Thoracic aorta (tissue), 2 donors: ENCODE measurements around the gene PIK3C2G. TPM values are rescaled to one million over a fixed set of nuclear protein-coding genes. Genes with fewer than 3 reads are reported as not detected.

ENCODE experiments used
- ATAC-seq: fragments of 150-250 bp; one replicate; pipeline ENCODE4 v1.8.0; 2017; ENCODE audit warnings: low read depth; ENCODE audit not compliant: insufficient number of reproducible peaks, low FRiP score
- DNase-seq: peaks from one replicate; pipeline ENCODE4 v3.0.0-alpha.2; 2020; ENCODE audit warnings: low spot score
- H3K27ac ChIP-seq, 2 donors: fragments of 200-600 bp; sonication (generic); 1 replicate in 1 of 2; 2 replicates in 1 of 2; pipeline ENCODE4 v1.5.1; 2016; ENCODE audit warnings: mild to moderate bottlenecking in 2 of 2, moderate library complexity in 2 of 2
- H3K27me3 ChIP-seq: fragments of 200-600 bp; sonication (generic); replicated peaks from 2 replicates; pipeline ENCODE4 v1.6.0; 2016; ENCODE audit warnings: mild to moderate bottlenecking; ENCODE audit not compliant: insufficient read depth
- H3K36me3 ChIP-seq: fragments of 200-600 bp; sonication (generic); one replicate; pipeline ENCODE4 v1.5.1; 2016
- H3K4me1 ChIP-seq, 2 donors: fragments of 200-600 bp; sonication (generic); 1 replicate in 1 of 2; 2 replicates in 1 of 2; pipeline versions ENCODE4 v1.5.1 to v1.6.0; 2016; ENCODE audit warnings: low read depth in 2 of 2, mild to moderate bottlenecking in 1 of 2; ENCODE audit not compliant: control insufficient read depth in 1 of 2
- H3K4me3 ChIP-seq: fragments of 200-600 bp; sonication (generic); 2 replicates; pipeline ENCODE4 v1.5.1; 2016; ENCODE audit warnings: mild to moderate bottlenecking
- H3K9me3 ChIP-seq: fragments of 200-600 bp; sonication (generic); 2 replicates; pipeline ENCODE4 v1.5.1; 2016
- total RNA-seq, 2 donors: library from RNA; depleted of rRNA; stranded (reverse); fragments of >200 nt; gene quantifications; one replicate each; pipeline versions ENCODE4 v1.1.0 to v1.2.3, GENCODE V29; 2016
- TF ChIP-seq, protein P1 (sequence below): fragments of 200-600 bp; sonication (generic); IDR thresholded peaks from one replicate; pipeline ENCODE4 v1.5.1; 2019; ENCODE audit warnings: antibody characterized with exemption

Gene PIK3C2G
- total RNA-seq, 2 donors from 2014 or later, result not detected

DNA sequence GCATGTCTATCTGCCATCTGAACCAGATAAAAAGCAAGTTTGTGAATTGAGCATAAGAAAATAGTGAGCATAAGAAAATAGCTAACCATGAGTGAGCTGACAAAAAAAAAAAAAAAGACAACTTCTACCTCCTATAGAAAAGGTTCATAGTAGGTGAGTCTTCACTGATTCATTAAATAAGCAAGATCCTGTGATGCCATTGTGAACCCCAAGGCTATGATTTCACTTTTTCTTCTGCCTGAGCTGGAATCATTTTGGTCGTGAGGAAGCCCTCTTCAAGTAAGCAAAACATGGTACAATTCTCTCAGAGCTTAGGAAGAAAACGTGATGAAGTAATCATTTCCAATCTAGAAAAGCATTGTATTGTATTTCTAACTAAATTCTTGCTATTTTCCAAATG is 1.2 kb downstream of the PIK3C2G start:
- Histone ChIP-seq H3K27ac (no peak overlapping the region), H3K9me3 (no peaks in the 10 kb centered on the region), H3K27me3 (no peaks in the 10 kb centered on the region), H3K36me3 (no peaks in the 10 kb centered on the region), H3K4me1 (no peaks in the 10 kb centered on the region), H3K4me3 (no peak overlapping the region)
- DNase-seq (no peak), ATAC-seq (no peak)
- TF ChIP-seq, protein P1, sequence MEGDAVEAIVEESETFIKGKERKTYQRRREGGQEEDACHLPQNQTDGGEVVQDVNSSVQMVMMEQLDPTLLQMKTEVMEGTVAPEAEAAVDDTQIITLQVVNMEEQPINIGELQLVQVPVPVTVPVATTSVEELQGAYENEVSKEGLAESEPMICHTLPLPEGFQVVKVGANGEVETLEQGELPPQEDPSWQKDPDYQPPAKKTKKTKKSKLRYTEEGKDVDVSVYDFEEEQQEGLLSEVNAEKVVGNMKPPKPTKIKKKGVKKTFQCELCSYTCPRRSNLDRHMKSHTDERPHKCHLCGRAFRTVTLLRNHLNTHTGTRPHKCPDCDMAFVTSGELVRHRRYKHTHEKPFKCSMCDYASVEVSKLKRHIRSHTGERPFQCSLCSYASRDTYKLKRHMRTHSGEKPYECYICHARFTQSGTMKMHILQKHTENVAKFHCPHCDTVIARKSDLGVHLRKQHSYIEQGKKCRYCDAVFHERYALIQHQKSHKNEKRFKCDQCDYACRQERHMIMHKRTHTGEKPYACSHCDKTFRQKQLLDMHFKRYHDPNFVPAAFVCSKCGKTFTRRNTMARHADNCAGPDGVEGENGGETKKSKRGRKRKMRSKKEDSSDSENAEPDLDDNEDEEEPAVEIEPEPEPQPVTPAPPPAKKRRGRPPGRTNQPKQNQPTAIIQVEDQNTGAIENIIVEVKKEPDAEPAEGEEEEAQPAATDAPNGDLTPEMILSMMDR, result no peak

DNA sequence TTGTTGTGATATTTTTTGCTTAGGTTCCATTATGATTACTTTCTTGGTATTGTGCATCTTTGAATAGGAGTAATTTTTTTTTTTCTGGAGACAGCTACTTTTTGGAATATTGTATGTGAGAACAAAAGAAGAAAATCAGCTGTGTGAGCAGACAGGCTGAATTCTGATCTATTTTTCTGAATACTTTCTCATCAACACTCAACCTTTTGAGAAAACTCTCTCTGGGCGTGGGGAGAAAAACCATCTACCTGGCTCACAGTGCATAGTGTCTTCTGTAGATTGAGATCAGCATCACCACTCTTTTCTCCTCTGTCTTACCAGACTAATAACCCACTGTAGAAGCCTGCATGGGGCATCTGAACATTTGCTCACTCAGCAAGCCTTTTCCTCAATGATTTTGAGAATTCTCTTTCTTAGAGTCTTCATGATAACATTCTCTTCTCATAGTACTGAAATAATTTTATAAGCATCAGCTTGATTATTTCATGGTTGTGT is 3.3 kb downstream of the PIK3C2G start:
- Histone ChIP-seq H3K27ac (no peak overlapping the region), H3K36me3 (no peaks in the 10 kb centered on the region), H3K4me3 (no peak overlapping the region), H3K4me1 (no peaks in the 10 kb centered on the region), H3K9me3 (no peaks in the 10 kb centered on the region), H3K27me3 (no peaks in the 10 kb centered on the region)
- no peak for DNase-seq
- no peak for ATAC-seq
- TF ChIP-seq, protein P1, result no peak

DNA sequence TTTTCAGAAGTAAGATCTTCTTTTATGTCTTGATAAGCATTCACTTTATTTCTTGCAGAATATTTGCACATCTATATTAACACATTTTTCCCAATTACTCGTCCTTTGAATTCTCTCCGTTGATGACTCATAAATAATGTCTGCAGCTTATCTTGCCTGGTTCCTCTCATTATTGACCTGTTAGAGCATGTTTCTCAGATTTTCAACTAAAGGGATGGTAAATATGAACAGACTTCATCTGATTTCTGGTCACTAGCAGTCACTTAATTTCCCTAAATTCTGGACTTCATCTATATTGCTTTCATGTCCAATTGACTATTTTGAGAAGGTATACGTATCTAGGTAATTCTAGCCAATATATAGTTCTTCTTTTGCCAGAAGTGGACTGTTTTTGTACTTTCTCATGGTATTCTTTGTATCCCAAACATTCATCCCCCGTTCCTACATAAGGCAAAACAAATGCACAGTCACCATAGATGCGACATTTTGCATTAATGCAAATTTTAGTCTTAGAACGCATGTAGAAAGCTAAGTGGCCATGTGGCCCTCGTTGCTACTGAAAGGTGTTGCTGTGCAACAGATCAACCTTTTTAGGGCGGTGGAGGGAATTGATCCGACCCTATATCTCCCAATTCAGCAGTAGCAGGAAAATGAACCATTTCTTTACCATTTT is 6.2 kb downstream of the PIK3C2G start:
- H3K9me3 ChIP-seq, result no peaks in the 10 kb centered on the region

DNA sequence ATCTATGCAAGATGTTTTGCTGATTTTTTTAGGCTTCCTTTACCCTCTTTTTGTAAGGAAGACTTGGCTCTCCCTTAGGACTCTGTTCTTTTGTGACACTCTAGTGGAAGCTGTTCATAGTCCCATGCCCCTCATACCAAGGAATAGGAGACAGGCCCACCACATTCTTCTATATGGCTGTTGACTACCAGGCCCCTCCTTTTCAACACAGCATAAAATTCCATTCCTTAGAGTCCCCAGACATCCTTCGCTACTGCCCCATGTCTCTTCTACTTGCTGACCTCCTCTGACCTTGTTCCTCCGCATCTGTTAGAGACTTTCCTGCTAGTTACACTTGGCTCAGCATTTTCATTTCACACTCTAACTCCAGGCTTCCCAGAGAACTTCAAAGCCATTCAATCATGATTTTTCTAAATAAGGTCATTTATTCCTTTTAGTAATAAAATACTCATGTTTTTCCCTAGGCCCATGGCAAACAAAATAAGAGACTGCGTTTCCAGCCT is 9.7 kb downstream of the PIK3C2G start:
- TF ChIP-seq, protein P1, result no peak
- Histone ChIP-seq H3K9me3 (no peaks in the 10 kb centered on the region), H3K4me1 (no peaks in the 10 kb centered on the region), H3K27ac (no peak overlapping the region), H3K36me3 (no peaks in the 10 kb centered on the region), H3K27me3 (no peaks in the 10 kb centered on the region), H3K4me3 (no peak overlapping the region)
- DNase-seq (no peak), ATAC-seq (no peak)

More for the DNA sequence above, 6.2 kb downstream of the PIK3C2G start:
- H3K36me3 ChIP-seq, result no peaks in the 10 kb centered on the region
- no peaks in the 10 kb centered on the region for H3K27me3 ChIP-seq
- no peaks in the 10 kb centered on the region for H3K4me1 ChIP-seq
- ATAC-seq (no peak), DNase-seq (no peak)
- TF ChIP-seq, protein P1, result no peak
- no peak overlapping the region for H3K4me3 ChIP-seq
- no peak overlapping the region for H3K27ac ChIP-seq

DNA sequence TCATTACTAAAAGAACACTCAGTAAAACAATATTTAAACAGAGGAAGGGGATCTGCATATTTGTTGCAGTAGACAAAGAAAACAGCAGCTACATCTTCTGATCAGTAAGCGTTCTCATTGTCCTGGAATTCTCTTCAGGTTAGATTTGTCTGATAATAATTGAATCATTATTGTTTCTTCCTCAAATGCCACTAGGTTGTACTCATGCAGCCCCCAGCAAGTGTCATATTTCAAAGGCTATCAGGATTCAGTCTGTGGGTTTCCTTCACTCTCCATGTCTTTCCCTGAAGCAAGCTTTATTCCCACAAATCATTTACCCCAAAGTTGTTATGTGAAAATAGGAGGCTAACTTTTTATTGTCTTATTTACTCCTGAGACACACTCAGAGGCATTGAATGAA is 14.7 kb downstream of the PIK3C2G start:
- TF ChIP-seq, protein P1, result no peak
- ATAC-seq (no peak), DNase-seq (no peak)
- Histone ChIP-seq H3K4me3 (no peak overlapping the region), H3K9me3 (no peaks in the 10 kb centered on the region), H3K36me3 (no peaks in the 10 kb centered on the region), H3K27ac (no peak overlapping the region), H3K4me1 (no peaks in the 10 kb centered on the region), H3K27me3 (no peaks in the 10 kb centered on the region)
